ENCODE results near the gene PIGX. TPM values are rescaled to one million over a fixed set of nuclear protein-coding genes. Genes with fewer than 3 reads are reported as not detected.

Gene PIGX
- total and polyA plus RNA-seq, 8 donors, result 4.5 to 12.2 (median 9.5) TPM

DNA sequence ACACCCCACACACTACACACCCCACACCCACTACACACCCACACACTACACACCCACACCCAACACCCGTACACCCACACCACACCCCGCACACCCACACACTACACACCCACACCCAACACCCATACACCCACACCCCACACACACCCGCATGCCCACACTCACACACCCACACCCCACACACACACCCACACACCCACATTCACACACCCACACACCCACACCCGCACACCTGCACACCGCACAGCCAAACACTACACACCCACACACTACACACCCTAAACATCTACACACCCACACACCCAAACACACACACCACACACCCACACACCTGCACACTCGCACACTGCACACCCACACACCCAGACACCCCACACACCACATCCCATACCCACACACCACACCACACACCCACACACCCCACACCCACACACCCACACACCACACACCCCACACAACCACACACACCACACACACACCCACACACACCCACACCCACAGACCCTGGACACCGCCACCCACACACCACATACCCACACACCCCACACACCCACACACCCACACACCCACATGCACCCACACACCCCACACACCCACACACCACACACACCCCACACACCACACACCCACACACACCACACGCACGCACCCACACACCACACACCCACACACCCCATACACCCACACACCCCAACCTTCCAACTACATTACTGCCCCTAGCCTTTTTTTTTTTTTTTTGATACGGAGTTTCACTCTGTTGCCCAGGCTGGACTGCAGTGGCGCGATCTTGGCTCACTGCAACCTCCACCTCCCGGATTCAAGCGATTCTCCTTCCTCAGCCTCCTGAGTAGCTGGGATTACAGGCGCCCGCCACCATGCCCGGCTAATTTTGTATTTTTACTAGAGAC lies 17.0 kb upstream of the PIGX start:
- Histone ChIP-seq H3K9me3 (no peaks in the 10 kb centered on the region), H3K4me1 (no peaks in the 10 kb centered on the region), H3K36me3 (no peaks in the 10 kb centered on the region), H3K27me3 (no peaks in the 10 kb centered on the region), H3K4me3 (no peak overlapping the region), H3K27ac (no peak overlapping the region)
- 85 to 89% methylated on average over 16 to 17 of the region's 17 CpGs for whole genome bisulfite sequencing, 2 donors
- ATAC-seq (no peak), FAIRE-seq (no peak), DNase-seq (no peak)
- intact Hi-C loops (cut with DNase I), result no loop called here
- TF ChIP-seq, protein P1, sequence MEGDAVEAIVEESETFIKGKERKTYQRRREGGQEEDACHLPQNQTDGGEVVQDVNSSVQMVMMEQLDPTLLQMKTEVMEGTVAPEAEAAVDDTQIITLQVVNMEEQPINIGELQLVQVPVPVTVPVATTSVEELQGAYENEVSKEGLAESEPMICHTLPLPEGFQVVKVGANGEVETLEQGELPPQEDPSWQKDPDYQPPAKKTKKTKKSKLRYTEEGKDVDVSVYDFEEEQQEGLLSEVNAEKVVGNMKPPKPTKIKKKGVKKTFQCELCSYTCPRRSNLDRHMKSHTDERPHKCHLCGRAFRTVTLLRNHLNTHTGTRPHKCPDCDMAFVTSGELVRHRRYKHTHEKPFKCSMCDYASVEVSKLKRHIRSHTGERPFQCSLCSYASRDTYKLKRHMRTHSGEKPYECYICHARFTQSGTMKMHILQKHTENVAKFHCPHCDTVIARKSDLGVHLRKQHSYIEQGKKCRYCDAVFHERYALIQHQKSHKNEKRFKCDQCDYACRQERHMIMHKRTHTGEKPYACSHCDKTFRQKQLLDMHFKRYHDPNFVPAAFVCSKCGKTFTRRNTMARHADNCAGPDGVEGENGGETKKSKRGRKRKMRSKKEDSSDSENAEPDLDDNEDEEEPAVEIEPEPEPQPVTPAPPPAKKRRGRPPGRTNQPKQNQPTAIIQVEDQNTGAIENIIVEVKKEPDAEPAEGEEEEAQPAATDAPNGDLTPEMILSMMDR (IDR thresholded peaks at IDR 0.05), result no peak

DNA sequence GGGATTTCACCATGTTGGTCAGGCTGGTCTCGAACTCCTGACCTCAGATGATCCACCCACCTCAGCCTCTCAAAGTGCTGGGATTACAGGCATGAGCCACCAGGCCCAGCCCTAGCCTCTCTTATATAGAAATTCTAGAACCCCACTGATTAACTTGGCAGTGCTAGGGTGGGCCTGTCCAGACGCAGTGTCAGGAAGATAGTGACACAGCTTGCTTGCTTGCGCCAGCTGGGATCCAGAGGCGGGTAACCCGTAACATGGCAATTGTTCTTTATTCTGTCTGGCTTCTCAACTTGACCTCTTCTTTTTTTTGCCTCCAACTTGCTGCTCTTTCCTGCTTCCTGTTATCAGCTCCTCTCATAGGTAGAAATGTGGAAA lies 16.3 kb upstream of the PIGX start:
- no peak for FAIRE-seq
- Histone ChIP-seq H3K27ac (no peak overlapping the region), H3K36me3 (no peaks in the 10 kb centered on the region), H3K27me3 (no peaks in the 10 kb centered on the region), H3K9me3 (no peaks in the 10 kb centered on the region), H3K4me3 (no peak overlapping the region), H3K4me1 (no peaks in the 10 kb centered on the region)
- WGBS, 2 donors, result 90 to 92% methylated on average over 5 of the region's 5 CpGs
- no peak for ATAC-seq
- intact Hi-C loops (cut with DNase I), result no loop called here
- TF ChIP-seq, protein P1 (IDR thresholded peaks at IDR 0.05), result no peak
- no peak for DNase-seq

GRCh38 chr3:196697270-196697669 lies 14.9 kb upstream of the PIGX start:
- intact Hi-C loops (cut with DNase I), result no loop called here
- FAIRE-seq, result no peak
- no peaks in the 10 kb centered on the region for H3K4me1 ChIP-seq
- no peaks in the 10 kb centered on the region for H3K36me3 ChIP-seq
- no peak for ATAC-seq
- TF ChIP-seq, protein P1 (IDR thresholded peaks at IDR 0.05), result no peak
- no peaks in the 10 kb centered on the region for H3K27me3 ChIP-seq
- no peak overlapping the region for H3K27ac ChIP-seq
- 66 to 70% methylated on average over 5 of the region's 5 CpGs for WGBS, 2 donors
- no peaks in the 10 kb centered on the region for H3K9me3 ChIP-seq
- no peak overlapping the region for H3K4me3 ChIP-seq
- no peak for DNase-seq

GRCh38 chr3:196699749-196700148 lies 12.4 kb upstream of the PIGX start:
- ATAC-seq, result no peak
- FAIRE-seq, result no peak
- TF ChIP-seq, protein P1 (IDR thresholded peaks at IDR 0.05), result no peak
- Histone ChIP-seq H3K36me3 (no peaks in the 10 kb centered on the region), H3K27me3 (no peaks in the 10 kb centered on the region), H3K27ac (no peak overlapping the region), H3K4me3 (no peak overlapping the region), H3K4me1 (no peaks in the 10 kb centered on the region), H3K9me3 (no peaks in the 10 kb centered on the region)
- no peak for DNase-seq
- WGBS, 2 donors, result 78 to 82% methylated on average over 7 of the region's 7 CpGs
- intact Hi-C loops (cut with DNase I), result no loop called here

DNA sequence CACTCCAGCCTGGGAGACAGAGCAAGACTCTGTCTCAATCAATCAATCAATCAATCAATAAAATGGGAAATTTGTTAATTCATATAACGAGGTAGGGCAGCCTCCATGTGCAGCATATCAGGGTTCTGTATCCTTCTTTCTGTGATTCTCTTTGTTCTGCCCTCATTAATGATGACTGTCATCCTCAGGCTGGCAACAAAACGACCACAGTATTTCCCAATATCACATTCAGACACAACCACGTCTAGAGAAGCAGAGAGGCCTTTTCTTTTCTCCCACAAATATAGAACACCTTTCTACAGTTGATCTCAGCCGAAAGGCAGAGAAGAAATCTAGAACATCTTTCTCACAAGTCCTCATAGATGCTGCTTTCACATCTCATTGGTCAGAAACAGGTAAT lies 11.4 kb upstream of the PIGX start:
- FAIRE-seq, result no peak

More for the DNA sequence above, 11.4 kb upstream of the PIGX start:
- TF ChIP-seq, protein P1 (IDR thresholded peaks at IDR 0.05), result no peak
- Histone ChIP-seq H3K27me3 (no peaks in the 10 kb centered on the region), H3K27ac (no peak overlapping the region), H3K36me3 (no peaks in the 10 kb centered on the region), H3K4me1 (no peaks in the 10 kb centered on the region), H3K9me3 (no peaks in the 10 kb centered on the region), H3K4me3 (no peak overlapping the region)
- 54 to 56% methylated on average over 4 of the region's 4 CpGs for WGBS, 2 donors
- DNase-seq (no peak), ATAC-seq (no peak)
- intact Hi-C loops (cut with DNase I), result no loop called here

Measured in pancreas (tissue), 10 donors.